HL-60/S4 treated with phorbol 12-myristate 13-acetate at 8.2 ng/mL for 4 days and 3 days (cell line): ENCODE data around the gene SAXO1.
"Not testable (repeated sequence)": the region's sequence is repeated elsewhere in the genome, so short reads cannot be mapped to it uniquely, and the experiment has no call there.

Experiments
- in situ Hi-C: fragments of 300-500 bp; cut with MboI; formaldehyde crosslinking; loops from 2 replicates; pipeline ENCODE4 v1.15.0; 2022; ENCODE audit warnings: low sequenced_read_pairs

The SAXO1 gene

GRCh38 chr9:19033015-19033414 is at the start of gene SAXO1:
SAXO1 (minus strand) TSS chr9:19033209; CDS start chr9:19032908, 301 bp downstream.
- in situ Hi-C loops: no loop called here

- in situ Hi-C loops: no loop called here
These were observed 41.8 kb upstream of the SAXO1 start for GRCh38 chr9:19074836-19075235.

- in situ Hi-C loops: no loop called here
These were observed 41.2 kb upstream of the SAXO1 start for GRCh38 chr9:19074229-19074628.

- in situ Hi-C loops: no loop called here
These were observed 24.0 kb upstream of the SAXO1 start for GRCh38 chr9:19057033-19057432.

GRCh38 chr9:19050637-19051591 is 17.9 kb upstream of the SAXO1 start:
- in situ Hi-C loops: no loop called here

- in situ Hi-C loops: no loop called here
These were observed 17.1 kb upstream of the SAXO1 start for GRCh38 chr9:19049917-19050636.

- in situ Hi-C loops: no loop called here
These were observed 16.2 kb upstream of the SAXO1 start, which contains the start of gene RRAGA for GRCh38 chr9:19048966-19049916. RRAGA (plus strand) TSS chr9:19049427; CDS start chr9:19049660, 233 bp downstream.

GRCh38 chr9:19036611-19037010 is 3.6 kb upstream of the SAXO1 start:
- in situ Hi-C loops: no loop called here

- in situ Hi-C loops: no loop called here
These were observed 603 bp downstream of the SAXO1 start for GRCh38 chr9:19032406-19032805.

- in situ Hi-C loops: no loop called here
These were observed 2.1 kb downstream of the SAXO1 start for GRCh38 chr9:19030899-19031298.

- in situ Hi-C loops: no loop called here
These were observed 4.1 kb downstream of the SAXO1 start for GRCh38 chr9:19028835-19029451.

GRCh38 chr9:19027825-19028224 is 5.2 kb downstream of the SAXO1 start:
- in situ Hi-C loops: no loop called here

GRCh38 chr9:19026375-19026774 is 6.6 kb downstream of the SAXO1 start:
- in situ Hi-C loops: no loop called here

GRCh38 chr9:19023078-19023477 is 9.9 kb downstream of the SAXO1 start:
- in situ Hi-C loops: no loop called here

GRCh38 chr9:19022206-19022605 is 10.8 kb downstream of the SAXO1 start:
- in situ Hi-C loops: no loop called here

GRCh38 chr9:19021649-19022048 is 11.4 kb downstream of the SAXO1 start:
- in situ Hi-C loops: not testable (repeated sequence)

- in situ Hi-C loops: no loop called here
These were observed 12.0 kb downstream of the SAXO1 start for GRCh38 chr9:19020886-19021455.

GRCh38 chr9:19018201-19018600 is 14.8 kb downstream of the SAXO1 start:
- in situ Hi-C loops: no loop called here

GRCh38 chr9:19009391-19009965 is 23.5 kb downstream of the SAXO1 start:
- in situ Hi-C loops: no loop called here

- in situ Hi-C loops: no loop called here
These were observed 32.9 kb downstream of the SAXO1 start for GRCh38 chr9:19000133-19000532.
